Ramos (cell line): Measurements from ENCODE around the gene SENP7.
"Not testable (repeated sequence)": the region's sequence is repeated elsewhere in the genome, so short reads cannot be mapped to it uniquely, and the experiment has no call there.

ENCODE experiments used
- in situ Hi-C: fragments of 300-500 bp; cut with MboI; formaldehyde crosslinking; loops from one replicate; pipeline ENCODE4 v1.14.3; 2022; ENCODE audit warnings: low sequenced_read_pairs; ENCODE audit not compliant: unreplicated experiment

Gene SENP7, protein sequence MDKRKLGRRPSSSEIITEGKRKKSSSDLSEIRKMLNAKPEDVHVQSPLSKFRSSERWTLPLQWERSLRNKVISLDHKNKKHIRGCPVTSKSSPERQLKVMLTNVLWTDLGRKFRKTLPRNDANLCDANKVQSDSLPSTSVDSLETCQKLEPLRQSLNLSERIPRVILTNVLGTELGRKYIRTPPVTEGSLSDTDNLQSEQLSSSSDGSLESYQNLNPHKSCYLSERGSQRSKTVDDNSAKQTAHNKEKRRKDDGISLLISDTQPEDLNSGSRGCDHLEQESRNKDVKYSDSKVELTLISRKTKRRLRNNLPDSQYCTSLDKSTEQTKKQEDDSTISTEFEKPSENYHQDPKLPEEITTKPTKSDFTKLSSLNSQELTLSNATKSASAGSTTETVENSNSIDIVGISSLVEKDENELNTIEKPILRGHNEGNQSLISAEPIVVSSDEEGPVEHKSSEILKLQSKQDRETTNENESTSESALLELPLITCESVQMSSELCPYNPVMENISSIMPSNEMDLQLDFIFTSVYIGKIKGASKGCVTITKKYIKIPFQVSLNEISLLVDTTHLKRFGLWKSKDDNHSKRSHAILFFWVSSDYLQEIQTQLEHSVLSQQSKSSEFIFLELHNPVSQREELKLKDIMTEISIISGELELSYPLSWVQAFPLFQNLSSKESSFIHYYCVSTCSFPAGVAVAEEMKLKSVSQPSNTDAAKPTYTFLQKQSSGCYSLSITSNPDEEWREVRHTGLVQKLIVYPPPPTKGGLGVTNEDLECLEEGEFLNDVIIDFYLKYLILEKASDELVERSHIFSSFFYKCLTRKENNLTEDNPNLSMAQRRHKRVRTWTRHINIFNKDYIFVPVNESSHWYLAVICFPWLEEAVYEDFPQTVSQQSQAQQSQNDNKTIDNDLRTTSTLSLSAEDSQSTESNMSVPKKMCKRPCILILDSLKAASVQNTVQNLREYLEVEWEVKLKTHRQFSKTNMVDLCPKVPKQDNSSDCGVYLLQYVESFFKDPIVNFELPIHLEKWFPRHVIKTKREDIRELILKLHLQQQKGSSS

DNA sequence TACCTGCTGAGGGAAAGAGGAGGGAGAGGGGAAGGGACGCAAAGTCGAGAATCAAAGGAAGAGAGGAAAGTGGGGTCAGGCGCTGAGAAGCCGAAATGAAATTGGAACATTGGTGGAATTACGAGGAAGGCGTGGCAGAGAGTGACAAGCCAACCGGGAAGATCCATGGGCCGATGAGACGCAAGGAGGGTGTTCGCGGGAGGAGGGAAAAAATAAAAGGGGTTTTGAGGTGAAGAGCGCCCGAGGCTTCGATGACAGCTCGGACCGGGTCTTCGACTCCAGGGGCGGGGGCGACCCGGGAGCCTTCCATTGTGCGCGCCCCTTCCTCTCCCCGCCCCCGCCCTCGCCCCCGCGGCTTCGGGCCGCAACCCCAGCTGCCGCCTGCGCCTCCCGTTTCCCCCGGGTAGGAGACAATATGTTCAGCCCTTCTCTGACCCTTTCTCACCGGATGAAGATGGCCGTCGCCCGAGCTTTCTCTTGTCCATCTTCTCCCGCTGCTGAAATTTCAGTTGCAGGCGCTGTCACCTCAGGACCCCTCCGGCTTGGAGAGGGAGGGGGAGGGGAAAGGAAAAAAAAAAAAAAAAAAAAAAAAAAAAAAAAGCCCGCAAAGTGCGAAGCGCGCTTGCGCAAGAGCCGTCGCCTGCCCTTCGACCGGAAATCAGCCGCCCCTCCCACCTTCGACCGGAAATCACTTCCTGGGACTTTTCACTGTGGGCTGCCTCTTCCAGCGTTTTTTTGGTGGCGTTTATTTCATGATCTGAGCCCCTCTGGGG, at the start of gene SENP7:
TSS of gene SENP7 (minus strand) at position 567 of the 773 bp plus-strand sequence. CDS start at position 485, 82 bp downstream.
- in situ Hi-C loops = no loop called here

DNA sequence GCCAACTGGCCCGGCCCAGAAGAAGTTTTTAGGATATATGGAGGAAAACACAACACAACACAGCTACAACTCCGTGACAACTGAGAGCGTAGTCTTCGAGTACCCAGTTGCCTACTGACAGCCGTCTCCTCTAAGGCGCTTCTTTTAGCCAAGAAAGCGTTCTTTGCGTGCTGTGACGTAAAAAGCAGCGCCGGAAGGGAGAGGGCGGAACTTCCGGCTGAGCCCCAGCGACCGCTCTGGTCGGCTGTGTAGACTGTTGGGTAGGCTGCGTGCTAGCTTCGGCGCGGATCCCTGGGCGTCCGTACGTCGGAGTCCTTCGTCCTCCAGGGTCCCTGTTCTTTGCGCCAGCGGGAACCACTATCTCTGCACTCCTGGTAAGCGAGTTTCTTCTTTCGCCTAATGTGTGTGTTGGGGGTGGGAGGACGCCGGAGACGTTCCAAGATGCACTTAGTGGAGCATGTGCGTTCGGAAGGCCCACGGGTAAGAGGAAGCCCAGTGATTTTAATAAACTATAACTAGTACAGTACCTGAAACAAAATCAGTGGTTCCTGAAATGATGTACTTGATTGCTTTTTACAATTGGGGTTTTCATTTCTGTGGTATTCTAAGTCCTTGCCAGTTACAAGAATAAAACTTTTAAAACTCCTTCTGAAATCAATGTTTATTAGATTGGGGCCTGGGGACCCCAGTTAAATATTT, 48.8 kb upstream of the SENP7 start, which contains the start of gene TRMT10C:
TSS of gene TRMT10C (plus strand) at position 239 of the 699 bp plus-strand sequence. CDS start 2,914 bp downstream, outside the sequence.
- in situ Hi-C loops = no loop called here

DNA sequence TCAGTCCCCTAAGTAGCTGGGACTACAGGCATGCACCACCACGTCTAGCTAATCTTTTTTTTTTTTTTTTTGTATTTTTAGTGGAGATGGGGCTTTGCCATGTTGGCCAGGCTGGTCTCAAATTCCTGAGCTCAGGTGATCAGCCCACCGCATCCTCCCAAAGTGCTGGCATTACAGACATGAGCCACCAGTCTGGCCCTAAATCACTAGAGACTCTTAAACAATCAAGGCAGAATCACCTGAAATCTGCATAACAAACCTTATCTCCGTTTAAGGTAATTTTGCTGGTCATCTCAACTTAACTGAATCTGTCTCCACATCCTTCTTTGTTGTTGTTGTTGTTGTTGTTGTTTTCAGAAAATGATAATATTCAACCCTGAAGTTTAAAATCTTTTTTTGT, 43.1 kb upstream of the SENP7 start:
- in situ Hi-C loops = no loop called here

DNA sequence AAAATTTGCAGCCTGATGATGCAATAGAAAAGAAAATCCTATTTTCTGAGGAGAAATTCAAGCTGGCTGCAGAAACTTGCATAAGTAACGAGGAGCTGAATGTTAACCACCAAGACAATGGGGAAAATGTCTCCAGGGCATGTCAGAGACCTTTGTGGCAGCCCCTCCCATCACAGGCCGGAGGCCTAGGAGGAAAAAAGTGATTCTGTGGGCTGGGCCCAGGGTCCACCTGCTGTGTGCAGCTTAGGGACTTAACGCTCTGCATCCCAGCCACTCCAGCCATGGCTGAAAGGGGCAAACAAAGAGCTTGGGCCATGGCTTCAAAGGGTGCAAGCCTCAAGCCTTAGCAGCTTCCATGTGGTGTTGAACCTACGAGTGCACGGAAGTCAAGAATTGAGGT, 40.4 kb upstream of the SENP7 start:
- in situ Hi-C loops = not testable (repeated sequence)

DNA sequence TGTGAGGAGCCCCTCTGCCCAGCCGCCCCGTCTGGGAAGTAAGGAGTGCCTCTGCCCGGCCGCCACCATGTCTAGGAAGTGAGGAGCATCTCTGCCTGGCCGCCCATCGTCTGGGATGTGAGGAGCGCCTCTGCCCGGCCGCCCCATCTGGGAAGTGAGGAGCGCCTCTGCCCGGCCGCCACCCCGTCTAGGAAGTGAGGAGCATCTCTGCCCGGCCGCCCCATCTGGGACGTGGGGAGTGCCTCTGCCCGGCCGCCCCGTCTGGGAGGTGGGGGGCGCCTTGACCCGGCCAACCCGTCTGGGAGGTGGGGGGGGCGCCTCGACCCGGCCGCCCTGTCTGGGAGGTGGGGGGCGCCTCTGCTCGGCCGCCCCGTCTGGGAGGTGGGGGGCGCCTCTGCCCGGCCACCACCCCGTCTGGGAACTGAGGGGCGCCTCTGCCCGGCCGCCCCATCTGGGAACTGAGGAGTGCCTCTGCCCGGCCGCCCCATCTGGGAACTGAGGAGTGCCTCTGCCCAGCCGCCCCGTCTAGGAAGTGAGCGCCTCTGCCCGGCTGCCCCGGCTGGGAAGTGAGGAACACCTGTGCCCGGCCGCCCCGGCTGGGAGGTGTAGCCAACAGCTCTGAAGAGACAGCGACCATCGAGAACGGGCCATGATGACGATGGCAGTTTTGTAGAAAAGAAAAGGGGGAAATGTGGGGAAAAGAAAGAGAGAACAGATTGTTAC, 38.5 kb upstream of the SENP7 start:
- in situ Hi-C loops = not testable (repeated sequence)

DNA sequence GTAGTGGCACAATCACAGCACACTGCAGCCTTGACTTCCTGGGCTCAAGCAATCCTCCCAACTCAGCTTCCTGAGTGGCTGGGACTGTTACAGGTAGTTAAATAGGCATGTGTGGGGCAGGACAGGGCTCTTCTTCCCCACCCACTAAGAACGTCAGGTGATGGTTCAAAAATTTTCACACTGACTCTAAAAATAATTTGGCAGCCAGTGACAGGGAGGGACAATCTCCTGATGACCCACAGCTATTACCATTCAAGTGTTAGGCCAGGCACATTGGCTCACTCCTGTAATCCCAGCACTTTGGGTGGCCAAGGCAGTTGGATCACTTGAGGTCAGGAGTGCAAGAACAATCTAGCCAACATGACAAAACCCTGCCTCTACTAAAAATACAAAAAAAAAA, 36.5 kb upstream of the SENP7 start:
- in situ Hi-C loops = no loop called here

DNA sequence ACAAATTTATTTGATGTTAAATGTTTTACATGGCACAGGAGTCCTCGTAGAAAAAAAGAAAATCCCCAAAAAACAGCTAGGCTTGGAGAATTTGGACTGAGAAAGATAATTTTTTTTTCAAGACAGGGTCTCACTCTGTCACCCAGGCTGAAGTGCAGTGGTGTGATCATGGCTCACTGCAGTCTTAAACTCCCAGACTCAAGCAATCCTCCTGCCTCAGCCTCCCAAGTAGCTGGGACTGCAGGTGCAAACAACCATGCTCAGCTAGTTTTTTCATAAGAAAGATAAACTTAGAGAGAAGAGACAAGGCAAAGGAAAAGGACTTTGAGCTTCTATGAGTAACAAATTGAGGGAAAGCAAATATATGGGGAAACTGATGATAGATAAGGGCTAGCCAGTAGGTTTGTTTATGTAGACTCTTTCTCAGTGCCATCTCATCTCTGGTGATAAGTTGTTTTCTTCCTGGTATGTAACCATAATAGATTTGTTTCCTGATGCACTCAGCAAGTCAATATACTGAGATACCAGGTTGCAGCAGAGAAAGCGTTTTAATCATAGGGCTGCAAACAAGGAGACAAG, 35.6 kb upstream of the SENP7 start:
- in situ Hi-C loops = no loop called here

DNA sequence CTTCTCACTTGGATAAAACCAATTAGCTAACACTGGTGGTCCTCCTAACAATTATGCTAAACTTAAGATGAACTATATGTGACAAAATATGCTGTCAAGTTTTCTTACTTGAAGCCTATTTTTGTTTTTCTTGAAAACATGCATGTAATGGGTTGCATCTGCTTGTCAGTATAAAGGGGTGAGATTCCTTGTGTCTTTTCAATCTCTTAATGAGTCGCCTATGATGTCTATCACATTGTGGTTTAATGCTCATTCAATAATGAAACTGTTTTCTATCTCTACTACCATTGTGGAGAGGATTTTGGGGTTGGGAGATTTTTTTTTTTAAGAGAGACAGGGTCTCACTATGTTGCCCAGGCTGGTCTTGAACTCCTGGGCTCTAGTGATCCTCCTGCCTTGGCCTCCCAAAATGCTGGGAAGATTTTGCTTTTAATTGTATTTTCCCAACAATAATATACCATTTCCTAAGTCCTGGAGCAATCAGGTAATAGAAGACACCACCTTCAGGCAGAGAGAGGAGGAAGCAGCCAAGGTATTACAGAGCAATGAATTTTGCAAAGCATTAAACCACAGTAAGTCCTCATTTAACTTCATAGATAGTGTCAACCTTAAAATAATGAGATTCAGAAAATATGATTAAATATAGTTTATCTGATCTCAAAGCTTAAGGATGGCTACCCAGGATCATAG, 31.3 kb upstream of the SENP7 start:
- in situ Hi-C loops = no loop called here

DNA sequence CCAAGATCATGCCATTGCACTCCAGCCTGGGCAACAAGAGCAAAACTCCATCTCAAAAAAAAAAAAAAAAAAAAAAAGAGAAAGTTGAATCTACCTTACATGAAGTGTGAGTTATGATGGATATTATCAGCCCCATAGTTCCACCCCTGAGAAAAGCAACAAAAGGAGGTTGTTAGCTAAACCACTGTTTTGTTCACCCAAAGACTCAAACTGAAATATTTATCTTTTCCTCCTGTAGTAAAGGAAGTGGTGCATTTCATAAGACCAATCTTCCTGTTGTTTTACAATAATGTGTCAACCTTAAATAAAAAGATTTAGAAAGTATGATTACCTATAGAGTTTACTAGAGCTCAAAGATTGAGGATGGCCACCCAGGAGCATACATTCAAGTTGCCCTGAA, 29.9 kb upstream of the SENP7 start:
- in situ Hi-C loops = no loop called here

DNA sequence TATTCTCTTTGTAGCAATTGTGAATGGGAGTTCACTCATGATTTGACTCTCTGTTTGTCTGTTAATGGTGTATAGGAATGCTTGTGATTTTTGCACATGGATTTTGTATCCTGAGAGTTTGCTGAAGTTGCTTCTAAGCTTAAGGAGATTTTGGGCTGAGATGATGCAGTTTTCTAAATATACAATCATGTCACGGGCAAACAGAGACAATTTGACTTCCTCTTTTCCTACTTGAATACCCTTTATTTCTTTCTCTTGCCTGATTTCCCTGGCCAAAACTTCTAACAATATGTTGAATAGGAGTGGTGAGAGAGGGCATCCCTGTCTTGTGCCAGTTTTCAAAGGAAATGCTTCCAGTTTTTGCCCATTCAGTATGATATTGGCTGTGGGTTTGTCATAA, 23.9 kb upstream of the SENP7 start:
- in situ Hi-C loops = not testable (repeated sequence)

DNA sequence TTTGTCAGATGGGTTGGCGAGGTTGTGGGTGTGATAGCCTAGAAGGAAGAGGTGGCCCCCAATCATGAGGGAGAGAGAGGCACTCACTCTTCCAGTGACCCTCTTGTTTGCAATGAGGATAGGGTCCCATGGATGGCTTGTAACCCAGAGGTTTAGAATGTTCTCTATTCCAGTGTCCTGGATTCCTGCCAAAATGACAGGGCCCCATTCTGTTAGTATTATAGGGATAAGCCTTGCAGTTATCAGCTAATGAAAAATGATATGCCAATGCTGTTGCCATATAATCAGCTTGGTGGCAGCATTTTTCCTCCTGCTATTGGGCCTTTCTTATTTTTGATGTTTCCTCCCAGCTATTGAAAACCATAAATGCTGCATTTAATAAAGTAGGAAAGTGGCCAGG, 23.3 kb upstream of the SENP7 start:
- in situ Hi-C loops = no loop called here

DNA sequence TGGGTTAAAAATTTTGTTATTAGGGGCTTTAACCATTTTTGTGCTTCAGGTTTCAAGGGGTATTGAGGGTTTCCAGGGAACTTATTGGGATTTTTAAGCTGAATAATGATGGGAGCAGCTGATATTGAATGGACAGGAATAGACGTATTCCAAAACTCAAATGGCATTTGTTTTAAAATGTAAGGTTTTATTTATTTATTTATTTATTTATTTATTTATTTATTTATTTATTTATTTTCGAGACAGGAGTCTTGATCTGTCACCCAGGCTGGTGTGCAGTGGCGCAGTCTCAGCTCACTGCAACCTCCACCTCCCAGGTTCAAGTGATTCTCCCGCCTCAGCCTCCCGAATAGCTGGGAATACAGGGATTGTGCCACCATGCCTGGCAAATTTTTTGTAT, 22.2 kb upstream of the SENP7 start:
- in situ Hi-C loops = no loop called here

DNA sequence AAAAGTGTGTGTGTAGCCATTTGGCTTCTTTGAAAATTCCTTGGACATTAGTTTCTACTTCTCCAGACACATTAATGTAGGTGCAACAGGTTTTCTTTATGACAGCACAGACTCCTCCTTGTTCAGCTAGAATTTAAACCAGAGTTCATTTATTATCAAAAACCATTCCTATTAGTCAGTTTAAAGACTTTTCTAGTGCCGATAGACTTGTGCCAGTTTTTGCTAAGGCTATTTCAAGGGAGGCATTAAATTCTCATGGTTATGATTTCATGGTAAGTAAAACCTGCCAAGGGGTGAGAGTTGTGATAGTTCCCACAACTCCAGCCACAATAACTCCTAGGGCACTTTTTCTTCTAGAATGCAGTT, 20.6 kb upstream of the SENP7 start:
- in situ Hi-C loops = no loop called here

DNA sequence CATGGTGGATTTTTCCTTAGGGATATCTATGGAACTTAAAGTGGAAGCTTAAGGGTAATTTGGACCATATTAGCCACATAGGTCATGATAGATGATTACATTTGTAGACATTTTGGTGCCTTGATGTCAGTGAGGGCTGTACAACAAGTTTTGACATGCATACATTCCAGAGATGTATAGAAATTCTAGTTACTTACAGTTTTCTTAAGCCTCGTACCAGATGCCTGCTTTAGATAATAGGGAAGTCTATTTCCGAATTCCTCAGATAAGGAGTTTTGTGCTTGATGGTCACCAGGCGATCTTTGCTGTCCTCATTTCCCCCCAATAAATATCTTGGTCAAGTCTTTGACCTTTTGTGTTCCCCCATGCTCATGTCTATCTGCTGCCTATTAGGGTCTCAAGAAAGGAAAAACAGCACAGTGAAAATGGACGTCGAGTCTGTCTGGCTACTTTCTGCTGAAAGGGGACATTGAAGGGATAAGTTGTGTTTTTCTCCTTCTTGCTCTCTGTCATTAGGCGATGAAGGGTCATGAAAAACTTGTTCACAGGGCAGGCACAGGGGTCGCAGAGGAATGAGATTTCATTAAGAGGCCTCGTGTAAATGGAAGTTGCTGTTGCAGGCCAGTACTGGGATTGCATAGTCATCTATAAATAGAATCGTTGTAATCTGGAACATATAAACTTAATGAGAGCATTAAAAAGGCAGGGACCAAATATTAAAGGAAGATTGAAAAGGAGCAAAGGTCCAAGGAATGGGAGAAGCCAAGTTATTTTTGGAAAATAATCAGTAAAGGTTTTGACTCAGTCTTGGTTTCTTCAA, 20.0 kb upstream of the SENP7 start:
- in situ Hi-C loops = no loop called here

DNA sequence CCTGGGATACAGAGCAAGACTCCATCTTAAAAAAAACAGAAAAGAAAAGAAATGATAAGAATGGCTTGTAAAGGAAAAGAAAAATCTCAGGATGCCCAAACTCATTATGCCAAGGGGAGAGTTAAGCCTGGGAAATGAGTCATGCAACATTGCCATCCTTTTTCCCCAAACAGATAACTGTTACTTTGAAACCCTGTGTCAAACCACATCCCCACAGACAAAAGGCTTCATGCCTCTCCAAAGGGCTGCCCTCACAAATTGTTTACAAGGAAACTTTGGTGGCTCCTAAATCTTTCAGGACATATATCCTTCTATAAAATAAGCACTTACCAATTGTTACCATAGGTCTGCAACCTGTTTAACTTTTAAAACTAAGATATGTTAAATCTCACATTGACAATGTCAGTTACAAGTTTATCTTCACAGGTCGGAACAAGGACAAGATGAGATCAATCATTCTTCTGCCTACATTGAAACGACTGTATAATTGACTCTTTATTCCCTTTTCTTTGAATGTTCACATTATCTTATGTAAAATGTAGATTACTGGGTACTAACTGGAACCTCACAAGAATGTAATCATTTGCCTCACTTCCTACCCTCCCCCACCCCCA, 18.6 kb upstream of the SENP7 start:
- in situ Hi-C loops = no loop called here

DNA sequence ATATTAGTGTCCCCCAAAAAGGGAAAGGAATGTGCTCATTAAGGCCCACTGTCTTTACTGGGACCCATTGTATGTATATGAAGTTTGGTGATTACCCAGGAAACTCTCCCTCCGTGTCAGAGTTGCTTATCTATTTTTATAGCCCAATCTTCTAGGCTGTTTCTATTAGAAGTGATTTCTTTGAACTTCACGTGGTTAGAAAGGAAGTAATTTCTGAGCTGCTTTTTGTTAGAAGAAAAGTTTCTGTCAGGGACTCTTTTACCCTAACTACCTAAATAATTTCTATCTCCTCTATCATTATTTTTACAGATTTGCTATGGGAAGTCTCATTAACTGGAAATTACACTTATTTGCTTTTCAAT, 17.7 kb upstream of the SENP7 start:
- in situ Hi-C loops = no loop called here
